K562 (cell line): ENCODE data around the gene TMEM127. TPM values are rescaled to one million over a fixed set of nuclear protein-coding genes. Genes with fewer than 3 reads are reported as not detected.

Experiments
- CXXC5 ChIP-seq: fragments of 250-450 bp; sonication (Bioruptor Pico); IDR thresholded peaks from 2 replicates; pipeline ENCODE4 v1.8.0; 2022; ENCODE audit warnings: inconsistent platforms, mild to moderate bottlenecking, moderate library complexity
- DIDO1 ChIP-seq: fragments of 450-650 bp; IDR thresholded peaks from 2 replicates; pipeline ENCODE4 v1.6.1; 2016; ENCODE audit warnings: low read depth, missing biosample characterization, missing genetic modification characterization
- EP300 ChIP-seq: IDR thresholded peaks from 2 replicates; pipeline ENCODE4 v1.6.1; 2012; ENCODE audit warnings: low read length, improper control_type of control experiment
- HNRNPH1 ChIP-seq: fragments of 200-400 bp; formaldehyde crosslinking; optimal IDR thresholded peaks from 2 replicates; pipeline ENCODE3; 2017; ENCODE audit warnings: low read depth, mild to moderate bottlenecking, low read length, moderate library complexity
- ILF3 ChIP-seq: fragments of 450-650 bp; IDR thresholded peaks from 2 replicates; pipeline ENCODE4 v1.6.1; 2018; ENCODE audit warnings: antibody characterized with exemption, mild to moderate bottlenecking, moderate library complexity, borderline replicate concordance
- MYC ChIP-seq, 2 experiments: fragments of 250-450 bp in 1 of 2; sonication (Bioruptor Pico) in 1 of 2; IDR thresholded peaks; 2 replicates each; pipeline versions ENCODE4 v1.5.1 to v1.6.1; 2012 to 2021; ENCODE audit warnings: low read depth in 2 of 2, borderline replicate concordance in 1 of 2, improper control_type of control experiment in 1 of 2, low read length in 1 of 2, mild to moderate bottlenecking in 1 of 2, moderate library complexity in 1 of 2
- MYNN ChIP-seq, 2 experiments: sonication (generic); formaldehyde crosslinking in 1 of 2; IDR thresholded peaks; 2 replicates each; pipeline versions ENCODE4 v1.5.0 to v1.6.1; 2016 to 2020; ENCODE audit warnings: antibody characterized with exemption in 1 of 2, missing genetic modification reagents in 1 of 2
- POLR2B ChIP-seq: fragments of 450-650 bp; IDR thresholded peaks from 2 replicates; pipeline ENCODE4 v1.6.1; 2018; ENCODE audit warnings: low read depth; ENCODE audit not compliant: partially characterized antibody
- SP1 ChIP-seq: sonication (generic); formaldehyde crosslinking; IDR thresholded peaks from 2 replicates; pipeline ENCODE4 v1.8.1; 2022; ENCODE audit warnings: mild to moderate bottlenecking, missing genetic modification reagents
- ZFP30 ChIP-seq: fragments of 250-450 bp; sonication (Bioruptor Pico); IDR thresholded peaks from 2 replicates; pipeline ENCODE4 v1.8.0; 2022; ENCODE audit warnings: moderate library complexity, mild to moderate bottlenecking, inconsistent platforms, borderline replicate concordance
- ZNF263 ChIP-seq: sonication (generic); formaldehyde crosslinking; IDR thresholded peaks from 2 replicates; pipeline ENCODE4 v1.8.0; 2022; ENCODE audit warnings: mild to moderate bottlenecking, missing genetic modification reagents, borderline replicate concordance
- polyA plus RNA-seq, 8 experiments: library from polyadenylated mRNA; depleted of rRNA in 4 of 8; stranded (reverse) in 5 of 8; unstranded in 3 of 8; fragments of >200 nt; fragmentation: Nextera tagmentation in 2 of 8; fragmentation: Illumina TruSeq in 1 of 8; extraction: Ambion mirVana in 2 of 8; extraction: Trizol in 1 of 8; gene quantifications; 2 replicates each; pipeline versions ENCODE4 v1.2.1 to v1.2.3, GENCODE V29; 2011 to 2014; ENCODE audit warnings: inconsistent platforms in 1 of 8, missing spikeins in 1 of 8
- total RNA-seq, 7 experiments: library from RNA; depleted of rRNA in 6 of 7; stranded (reverse); fragments of >200 nt in 6 of 7; fragmentation: Illumina TruSeq in 2 of 7; extraction: Trizol in 2 of 7; gene quantifications; 2 replicates each; pipeline versions ENCODE4 v1.2.1 to v1.2.3, GENCODE V29; 2011 to 2021; ENCODE audit warnings: low replicate concordance in 1 of 7
- TF ChIP-seq, protein P1 (sequence below): sonication (generic); formaldehyde crosslinking; IDR thresholded peaks from 2 replicates; pipeline ENCODE4 v1.8.0; 2022; ENCODE audit warnings: mild to moderate bottlenecking, missing genetic modification reagents
- TF ChIP-seq, protein P2 (sequence below): fragments of 450-650 bp; IDR thresholded peaks from 2 replicates; pipeline ENCODE4 v1.6.1; 2018; ENCODE audit warnings: mild to moderate bottlenecking, low read depth; ENCODE audit not compliant: partially characterized antibody
- TF ChIP-seq, protein P3 (sequence below): fragments of 250-450 bp; sonication (Bioruptor Pico); IDR thresholded peaks from 2 replicates; pipeline ENCODE4 v1.4.0; 2020

TMEM127 gene
- total and polyA plus RNA-seq, 9 of the 15 experiments (the other 6 are each of a cell fraction or from before 2014, with no cell fraction given) = 1.7 to 20.0 (median 9.9) TPM

DNA sequence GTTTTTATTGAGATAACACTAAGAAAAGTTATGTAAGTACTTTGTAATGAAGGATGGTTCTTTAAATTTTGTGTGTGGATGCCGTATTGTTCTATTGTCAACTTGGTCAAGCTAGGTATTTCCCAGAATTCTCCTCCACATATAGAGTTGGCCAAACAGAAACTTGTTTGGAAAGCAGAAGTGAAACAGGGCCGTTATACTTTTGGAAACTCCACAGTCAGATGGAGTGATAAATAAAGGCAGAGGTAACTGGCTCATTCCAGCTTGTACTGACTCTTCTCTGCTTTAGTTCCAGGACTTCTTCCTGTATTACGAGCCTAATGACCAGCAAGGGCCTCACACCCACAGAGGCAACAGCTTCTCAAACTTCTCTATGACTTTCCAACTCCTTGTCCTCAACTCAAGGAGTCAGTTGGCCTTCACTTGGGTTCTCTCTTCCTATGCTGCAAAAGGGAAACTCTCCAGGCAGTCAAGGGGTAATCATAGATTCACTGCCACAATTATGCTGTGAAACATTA, 40.7 kb downstream of the TMEM127 start (continued):
- TF ChIP-seq MYC (IDR thresholded peaks at IDR 0.05; ENCODE audit: low read depth, low read length) (no peak), MYC (CRISPR knock-in tag; IDR thresholded peaks at IDR 0.05; ENCODE audit: borderline replicate concordance, low read depth) (no peak), HNRNPH1 (no peak), EP300 (peak; percentile 73; the same call in 1 of the 2 replicates), CXXC5 (peak; percentile 72), ILF3 (no peak), POLR2B (no peak), ZFP30 (CRISPR knock-in tag) (no peak), ZNF263 (CRISPR knock-in tag) (no peak), SP1 (CRISPR knock-in tag) (no peak), DIDO1 (no peak), MYNN (IDR thresholded peaks at IDR 0.05) (no peak), MYNN (CRISPR knock-in tag; IDR thresholded peaks at IDR 0.05) (no peak)
- TF ChIP-seq, protein P1, sequence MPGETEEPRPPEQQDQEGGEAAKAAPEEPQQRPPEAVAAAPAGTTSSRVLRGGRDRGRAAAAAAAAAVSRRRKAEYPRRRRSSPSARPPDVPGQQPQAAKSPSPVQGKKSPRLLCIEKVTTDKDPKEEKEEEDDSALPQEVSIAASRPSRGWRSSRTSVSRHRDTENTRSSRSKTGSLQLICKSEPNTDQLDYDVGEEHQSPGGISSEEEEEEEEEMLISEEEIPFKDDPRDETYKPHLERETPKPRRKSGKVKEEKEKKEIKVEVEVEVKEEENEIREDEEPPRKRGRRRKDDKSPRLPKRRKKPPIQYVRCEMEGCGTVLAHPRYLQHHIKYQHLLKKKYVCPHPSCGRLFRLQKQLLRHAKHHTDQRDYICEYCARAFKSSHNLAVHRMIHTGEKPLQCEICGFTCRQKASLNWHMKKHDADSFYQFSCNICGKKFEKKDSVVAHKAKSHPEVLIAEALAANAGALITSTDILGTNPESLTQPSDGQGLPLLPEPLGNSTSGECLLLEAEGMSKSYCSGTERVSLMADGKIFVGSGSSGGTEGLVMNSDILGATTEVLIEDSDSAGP (CRISPR knock-in tag) = no peak
- TF ChIP-seq, protein P2, sequence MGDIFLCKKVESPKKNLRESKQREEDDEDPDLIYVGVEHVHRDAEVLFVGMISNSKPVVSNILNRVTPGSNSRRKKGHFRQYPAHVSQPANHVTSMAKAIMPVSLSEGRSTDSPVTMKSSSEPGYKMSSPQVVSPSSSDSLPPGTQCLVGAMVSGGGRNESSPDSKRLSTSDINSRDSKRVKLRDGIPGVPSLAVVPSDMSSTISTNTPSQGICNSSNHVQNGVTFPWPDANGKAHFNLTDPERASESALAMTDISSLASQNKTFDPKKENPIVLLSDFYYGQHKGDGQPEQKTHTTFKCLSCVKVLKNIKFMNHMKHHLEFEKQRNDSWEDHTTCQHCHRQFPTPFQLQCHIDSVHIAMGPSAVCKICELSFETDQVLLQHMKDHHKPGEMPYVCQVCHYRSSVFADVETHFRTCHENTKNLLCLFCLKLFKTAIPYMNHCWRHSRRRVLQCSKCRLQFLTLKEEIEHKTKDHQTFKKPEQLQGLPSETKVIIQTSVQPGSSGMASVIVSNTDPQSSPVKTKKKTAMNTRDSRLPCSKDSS = no peak
- TF ChIP-seq, protein P3, sequence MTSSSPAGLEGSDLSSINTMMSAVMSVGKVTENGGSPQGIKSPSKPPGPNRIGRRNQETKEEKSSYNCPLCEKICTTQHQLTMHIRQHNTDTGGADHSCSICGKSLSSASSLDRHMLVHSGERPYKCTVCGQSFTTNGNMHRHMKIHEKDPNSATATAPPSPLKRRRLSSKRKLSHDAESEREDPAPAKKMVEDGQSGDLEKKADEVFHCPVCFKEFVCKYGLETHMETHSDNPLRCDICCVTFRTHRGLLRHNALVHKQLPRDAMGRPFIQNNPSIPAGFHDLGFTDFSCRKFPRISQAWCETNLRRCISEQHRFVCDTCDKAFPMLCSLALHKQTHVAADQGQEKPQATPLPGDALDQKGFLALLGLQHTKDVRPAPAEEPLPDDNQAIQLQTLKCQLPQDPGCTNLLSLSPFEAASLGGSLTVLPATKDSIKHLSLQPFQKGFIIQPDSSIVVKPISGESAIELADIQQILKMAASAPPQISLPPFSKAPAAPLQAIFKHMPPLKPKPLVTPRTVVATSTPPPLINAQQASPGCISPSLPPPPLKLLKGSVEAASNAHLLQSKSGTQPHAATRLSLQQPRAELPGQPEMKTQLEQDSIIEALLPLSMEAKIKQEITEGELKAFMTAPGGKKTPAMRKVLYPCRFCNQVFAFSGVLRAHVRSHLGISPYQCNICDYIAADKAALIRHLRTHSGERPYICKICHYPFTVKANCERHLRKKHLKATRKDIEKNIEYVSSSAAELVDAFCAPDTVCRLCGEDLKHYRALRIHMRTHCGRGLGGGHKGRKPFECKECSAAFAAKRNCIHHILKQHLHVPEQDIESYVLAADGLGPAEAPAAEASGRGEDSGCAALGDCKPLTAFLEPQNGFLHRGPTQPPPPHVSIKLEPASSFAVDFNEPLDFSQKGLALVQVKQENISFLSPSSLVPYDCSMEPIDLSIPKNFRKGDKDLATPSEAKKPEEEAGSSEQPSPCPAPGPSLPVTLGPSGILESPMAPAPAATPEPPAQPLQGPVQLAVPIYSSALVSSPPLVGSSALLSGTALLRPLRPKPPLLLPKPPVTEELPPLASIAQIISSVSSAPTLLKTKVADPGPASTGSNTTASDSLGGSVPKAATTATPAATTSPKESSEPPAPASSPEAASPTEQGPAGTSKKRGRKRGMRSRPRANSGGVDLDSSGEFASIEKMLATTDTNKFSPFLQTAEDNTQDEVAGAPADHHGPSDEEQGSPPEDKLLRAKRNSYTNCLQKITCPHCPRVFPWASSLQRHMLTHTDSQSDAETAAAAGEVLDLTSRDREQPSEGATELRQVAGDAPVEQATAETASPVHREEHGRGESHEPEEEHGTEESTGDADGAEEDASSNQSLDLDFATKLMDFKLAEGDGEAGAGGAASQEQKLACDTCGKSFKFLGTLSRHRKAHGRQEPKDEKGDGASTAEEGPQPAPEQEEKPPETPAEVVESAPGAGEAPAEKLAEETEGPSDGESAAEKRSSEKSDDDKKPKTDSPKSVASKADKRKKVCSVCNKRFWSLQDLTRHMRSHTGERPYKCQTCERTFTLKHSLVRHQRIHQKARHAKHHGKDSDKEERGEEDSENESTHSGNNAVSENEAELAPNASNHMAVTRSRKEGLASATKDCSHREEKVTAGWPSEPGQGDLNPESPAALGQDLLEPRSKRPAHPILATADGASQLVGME = no peak
